SHP77 treated with DMSO at 0.1 percent for 48 hours (cell line): Measurements from ENCODE around the gene SPATA13.
"Not testable (repeated sequence)": the region's sequence is repeated elsewhere in the genome, so short reads cannot be mapped to it uniquely, and the experiment has no call there.

Source experiments
- DNase-seq: peaks from one replicate; lab custom pipeline; 2025; lab: John Stamatoyannopoulos, UW

SPATA13 gene

DNA sequence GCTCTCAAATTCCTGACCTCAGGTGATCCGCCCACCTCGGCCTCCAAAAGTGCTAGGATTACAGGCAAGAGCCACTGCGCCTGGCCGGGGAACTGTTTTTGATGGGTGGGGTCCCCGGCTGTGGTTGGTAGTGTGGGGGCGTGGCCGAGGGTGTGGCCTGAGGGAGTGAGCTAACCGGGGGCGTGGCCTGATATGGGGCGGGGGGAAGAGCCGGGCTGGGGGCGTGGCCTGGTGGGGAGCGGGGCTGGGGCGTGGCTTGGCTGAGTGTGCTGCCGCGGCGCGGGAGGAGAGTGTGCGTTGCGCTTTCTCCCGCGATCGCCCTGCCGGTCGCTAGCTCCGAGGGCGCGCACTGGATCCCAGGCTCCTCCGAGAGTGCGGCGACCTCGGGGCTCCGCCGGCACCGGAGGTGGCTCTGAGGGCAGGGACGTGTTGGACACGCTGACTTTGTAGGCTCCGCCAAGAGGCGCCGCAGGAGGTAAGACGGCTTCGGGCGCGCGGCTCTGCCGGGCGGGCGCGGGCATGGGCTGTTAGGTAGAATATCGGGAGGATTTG, at the start of gene SPATA13:
SPATA13 (plus strand) TSS at position 263 of the 552 bp plus-strand sequence. CDS start 62,210 bp downstream, outside the sequence.
- no peak for DNase-seq

- no peak for DNase-seq
These were observed 47.7 kb upstream of the SPATA13 start for GRCh38 chr13:24112791-24113190.

- DNase-seq = no peak
These were observed 44.8 kb upstream of the SPATA13 start for GRCh38 chr13:24115671-24116070.

GRCh38 chr13:24116131-24116530, 44.4 kb upstream of the SPATA13 start:
- DNase-seq = no peak

- DNase-seq = no peak
These were observed 41.9 kb upstream of the SPATA13 start for GRCh38 chr13:24118576-24118975.

DNA sequence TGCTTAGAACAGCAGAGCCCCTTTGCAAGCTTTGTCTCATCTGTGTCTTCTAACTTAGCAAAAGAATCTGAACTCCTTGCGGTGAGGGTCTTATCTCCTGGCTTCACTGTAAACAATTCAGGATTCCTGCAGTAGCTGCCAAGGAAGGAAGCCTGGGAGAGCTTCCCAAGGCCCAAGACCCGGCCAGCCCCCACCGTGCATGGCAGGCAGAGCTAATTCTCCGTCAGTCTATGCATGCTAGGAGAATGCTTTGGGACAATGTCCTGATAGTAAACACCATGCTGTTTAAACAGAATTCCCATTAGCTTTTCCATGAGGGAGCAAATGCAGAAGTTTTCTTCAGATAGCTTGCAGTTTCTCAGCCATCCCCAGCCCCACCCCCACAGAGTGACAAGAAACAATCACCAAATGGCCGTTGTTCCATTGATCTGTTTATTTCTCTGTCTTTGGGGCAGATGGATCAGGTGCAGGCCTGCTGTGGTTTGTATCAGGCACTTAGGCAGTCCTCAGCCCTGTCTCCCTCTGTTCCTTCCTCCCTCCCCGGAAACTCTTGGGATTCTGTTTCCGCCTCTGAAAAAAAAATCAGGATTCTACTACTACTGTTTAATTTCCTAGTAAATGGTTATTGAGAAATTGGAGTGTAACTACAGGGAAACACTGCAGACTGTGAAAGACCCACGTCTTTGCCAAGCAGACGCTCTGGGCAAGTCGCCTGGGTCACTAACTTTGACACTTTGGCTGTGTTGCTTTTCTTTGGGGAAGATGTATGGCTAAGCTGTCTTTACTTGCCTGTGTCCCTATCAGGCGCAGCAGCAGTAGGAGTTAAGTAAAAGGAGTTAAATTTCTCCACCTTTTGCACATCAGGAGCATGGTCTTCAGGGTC, 40.7 kb upstream of the SPATA13 start:
- no peak for DNase-seq

- DNase-seq = not testable (repeated sequence)
These were observed 38.5 kb upstream of the SPATA13 start for GRCh38 chr13:24122045-24122444.

DNA sequence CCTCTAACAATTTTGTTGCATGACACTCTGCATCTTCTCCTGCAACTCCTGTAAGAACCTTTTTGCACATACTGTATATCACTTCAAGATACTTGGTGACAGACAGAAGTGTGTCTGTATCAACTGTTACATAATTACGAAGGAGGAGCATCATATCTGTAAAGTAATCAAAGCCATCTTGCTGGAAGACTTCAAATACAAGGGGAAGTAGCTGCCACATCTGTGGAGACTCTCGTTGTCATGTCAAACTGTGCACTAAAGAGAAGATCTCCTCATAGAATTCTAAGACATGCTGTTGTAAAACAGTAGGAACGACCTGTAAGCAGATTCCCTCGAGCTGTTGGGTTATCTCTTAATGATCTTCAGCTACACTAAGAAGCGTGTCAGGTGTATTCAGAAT, 38.0 kb upstream of the SPATA13 start:
- DNase-seq = no peak

GRCh38 chr13:24123761-24124160, 36.8 kb upstream of the SPATA13 start:
- no peak for DNase-seq

GRCh38 chr13:24124789-24125476, 35.6 kb upstream of the SPATA13 start:
- no peak for DNase-seq

- DNase-seq = no peak
These were observed 33.3 kb upstream of the SPATA13 start for GRCh38 chr13:24127116-24127631.

DNA sequence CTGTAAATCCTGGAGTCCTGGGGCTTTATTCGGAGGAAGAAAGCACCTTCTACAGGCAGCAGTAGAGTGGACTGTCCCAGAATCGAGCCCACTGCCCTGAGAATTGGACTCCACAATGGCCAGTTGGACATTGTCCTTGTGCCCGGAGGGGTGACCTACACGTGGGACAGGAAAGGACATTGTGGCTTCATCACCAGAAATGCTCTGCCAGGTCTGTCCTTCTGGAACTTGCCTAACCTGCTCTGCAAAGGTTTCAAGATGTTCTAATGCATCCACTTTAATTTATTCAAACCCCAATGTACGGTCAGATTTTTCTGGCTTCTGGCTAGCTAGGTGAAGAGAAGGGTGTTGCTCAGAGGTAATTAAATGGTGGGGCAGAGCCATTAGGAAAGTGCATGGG, 32.4 kb upstream of the SPATA13 start:
- no peak for DNase-seq

DNA sequence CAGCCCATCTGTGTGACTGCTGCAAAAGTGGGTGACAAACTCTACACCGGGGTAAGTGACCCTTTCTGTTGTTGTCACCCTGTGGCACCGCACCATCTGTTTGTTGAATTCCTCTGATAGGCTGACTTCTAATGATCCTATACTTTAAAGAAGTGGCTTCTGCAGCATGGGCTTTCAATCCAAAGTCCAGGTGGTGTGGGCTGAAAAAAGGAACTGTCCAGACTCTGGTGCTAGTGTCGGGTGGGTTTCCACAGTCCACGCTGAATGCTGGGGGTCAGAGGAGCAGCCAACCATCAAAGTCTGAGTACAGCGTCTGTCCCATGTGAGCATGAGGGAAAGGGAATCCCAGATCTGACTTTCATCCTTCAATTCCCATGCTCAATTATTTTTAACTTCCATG, 31.6 kb upstream of the SPATA13 start:
- no peak for DNase-seq

- DNase-seq = no peak
These were observed 30.4 kb upstream of the SPATA13 start for GRCh38 chr13:24129914-24130774.

DNA sequence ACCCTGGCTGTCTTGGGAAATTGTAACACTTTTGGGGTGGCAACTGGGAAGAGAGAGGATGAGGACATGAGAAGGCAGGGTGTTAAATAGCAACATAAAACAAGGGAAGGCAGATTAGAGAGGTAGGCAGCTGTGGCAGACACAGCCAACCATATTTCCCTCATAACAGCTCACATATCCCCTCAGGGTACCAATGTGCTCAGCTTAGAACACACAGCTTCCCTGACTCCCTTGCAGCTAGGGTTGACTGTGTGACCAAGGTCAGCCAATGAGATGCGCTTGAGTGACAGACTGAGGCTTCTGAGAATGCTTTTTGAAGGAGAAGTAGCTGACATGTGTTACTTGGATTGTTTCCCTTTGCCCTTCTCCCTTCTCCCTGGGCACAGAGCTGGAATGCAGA, 28.8 kb upstream of the SPATA13 start:
- DNase-seq = no peak

GRCh38 chr13:24133021-24133795, 27.3 kb upstream of the SPATA13 start:
- no peak for DNase-seq

GRCh38 chr13:24134231-24134630, 26.3 kb upstream of the SPATA13 start:
- DNase-seq = no peak

DNA sequence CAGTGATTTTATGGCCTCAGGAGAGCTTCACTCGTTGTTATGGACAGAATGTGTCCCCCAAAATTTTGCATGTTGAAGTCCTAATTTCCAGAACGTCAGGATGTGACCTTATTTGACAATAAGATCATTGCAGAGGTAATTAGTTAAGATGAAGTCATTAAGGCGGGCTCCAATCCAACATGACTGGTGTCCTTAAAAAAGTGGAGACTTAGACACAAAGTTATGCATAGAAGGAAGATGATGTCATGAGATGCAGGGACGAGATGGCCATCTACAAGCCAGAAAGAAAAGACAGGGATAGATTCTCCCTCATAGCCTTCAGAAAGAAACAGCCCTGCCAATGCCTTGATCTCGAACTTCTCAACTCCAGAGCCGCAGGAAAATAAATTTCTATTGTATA, 25.8 kb upstream of the SPATA13 start:
- DNase-seq = no peak

GRCh38 chr13:24135674-24136300, 24.7 kb upstream of the SPATA13 start:
- no peak for DNase-seq

DNA sequence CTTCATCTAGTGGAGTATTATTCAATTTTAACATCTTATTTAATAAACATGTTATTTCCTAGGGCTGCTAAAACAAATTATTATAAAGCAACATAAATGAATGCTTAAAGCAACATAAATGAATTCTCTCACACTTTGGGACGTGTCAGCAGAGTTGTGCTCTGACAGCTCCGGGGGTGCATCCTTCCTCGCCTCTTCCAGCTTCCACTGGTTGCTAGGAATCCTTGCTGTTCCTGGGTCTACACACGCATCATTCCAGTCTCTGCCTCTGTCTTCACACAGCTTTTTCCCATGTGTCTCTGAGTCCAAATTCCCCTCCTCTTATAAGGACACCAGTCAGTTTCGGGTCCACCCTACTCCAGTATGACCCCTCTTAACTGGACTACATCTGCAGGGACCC, 21.6 kb upstream of the SPATA13 start:
- no peak for DNase-seq
